Stimulated activated CD4-positive, alpha-beta T cell treated with anti-CD3 and anti-CD28 coated beads, TNF-alpha, amount 100 ng/mL, for 48 hours (primary cell): Measurements from ENCODE around the gene ARPC5L.
"Not testable (repeated sequence)": the region's sequence is repeated elsewhere in the genome, so short reads cannot be mapped to it uniquely, and the experiment has no call there.

Source experiments
- DNase-seq, 3 donors: peaks; one replicate each; pipeline ENCODE4 v3.0.0-alpha.2; 2020; ENCODE audit warnings: low read depth in 3 of 3

The ARPC5L gene

GRCh38 chr9:124894035-124894740 is 32.3 kb downstream of the ARPC5L start:
- DNase-seq, result no peak

GRCh38 chr9:124894741-124895170 is 32.8 kb downstream of the ARPC5L start:
- peak in 1 of 3 donors; percentile 25 for DNase-seq

- no peak for DNase-seq
Observed at GRCh38 chr9:124897570-124898460, 35.9 kb downstream of the ARPC5L start.

GRCh38 chr9:124899845-124900244 is 37.9 kb downstream of the ARPC5L start:
- DNase-seq, result no peak

GRCh38 chr9:124906966-124907365 is 45.0 kb downstream of the ARPC5L start:
- no peak for DNase-seq

- no peak for DNase-seq
Observed at GRCh38 chr9:124908098-124908497, 46.2 kb downstream of the ARPC5L start.

GRCh38 chr9:124911766-124912165 is 49.8 kb downstream of the ARPC5L start:
- no peak for DNase-seq

GRCh38 chr9:124913378-124913777 is 51.4 kb downstream of the ARPC5L start:
- no peak for DNase-seq

- DNase-seq, result no peak
Observed at GRCh38 chr9:124914753-124915405, 52.9 kb downstream of the ARPC5L start.

GRCh38 chr9:124920394-124920793 is 58.5 kb downstream of the ARPC5L start:
- not testable (repeated sequence) for DNase-seq
